ENCODE measurements around the gene PLEK.
"Not testable (repeated sequence)": the region's sequence is repeated elsewhere in the genome, so short reads cannot be mapped to it uniquely, and the experiment has no call there.

Gene PLEK

GRCh38 chr2:68384485-68385107 lies 19.5 kb downstream of the PLEK start:
- DNase-seq (ENCODE audit: low read depth), result no peak

GRCh38 chr2:68385220-68385906 lies 20.3 kb downstream of the PLEK start:
- DNase-seq (ENCODE audit: low read depth), result no peak

GRCh38 chr2:68385907-68386287 lies 20.8 kb downstream of the PLEK start:
- DNase-seq (ENCODE audit: low read depth), result no peak

- no peak for DNase-seq (ENCODE audit: low read depth)
These were observed 21.3 kb downstream of the PLEK start for GRCh38 chr2:68386365-68386764.

- DNase-seq (ENCODE audit: low read depth), result no peak
These were observed 22.6 kb downstream of the PLEK start for GRCh38 chr2:68387408-68388350.

GRCh38 chr2:68388358-68388757 lies 23.3 kb downstream of the PLEK start:
- DNase-seq (ENCODE audit: low read depth), result no peak

GRCh38 chr2:68388772-68389171 lies 23.7 kb downstream of the PLEK start:
- no peak for DNase-seq (ENCODE audit: low read depth)

GRCh38 chr2:68390114-68390513 lies 25.0 kb downstream of the PLEK start:
- no peak for DNase-seq (ENCODE audit: low read depth)

GRCh38 chr2:68390586-68390985 lies 25.5 kb downstream of the PLEK start:
- no peak for DNase-seq (ENCODE audit: low read depth)

- no peak for DNase-seq (ENCODE audit: low read depth)
These were observed 26.0 kb downstream of the PLEK start for GRCh38 chr2:68391099-68391498.

GRCh38 chr2:68391869-68392268 lies 26.8 kb downstream of the PLEK start:
- DNase-seq (ENCODE audit: low read depth), result no peak

- no peak for DNase-seq (ENCODE audit: low read depth)
These were observed 31.0 kb downstream of the PLEK start for GRCh38 chr2:68396093-68396492.

GRCh38 chr2:68397704-68398263 lies 32.7 kb downstream of the PLEK start:
- DNase-seq (ENCODE audit: low read depth), result not testable (repeated sequence)

- no peak for DNase-seq (ENCODE audit: low read depth)
These were observed 38.1 kb downstream of the PLEK start for GRCh38 chr2:68403199-68403644.

- DNase-seq (ENCODE audit: low read depth), result no peak
These were observed 39.1 kb downstream of the PLEK start for GRCh38 chr2:68404164-68404563.

GRCh38 chr2:68404893-68405799 lies 40.1 kb downstream of the PLEK start:
- no peak for DNase-seq (ENCODE audit: low read depth)

- no peak for DNase-seq (ENCODE audit: low read depth)
These were observed 46.5 kb downstream of the PLEK start for GRCh38 chr2:68411397-68412126.

- no peak for DNase-seq (ENCODE audit: low read depth)
These were observed 47.2 kb downstream of the PLEK start for GRCh38 chr2:68412127-68412819.

GRCh38 chr2:68413466-68413865 lies 48.4 kb downstream of the PLEK start:
- DNase-seq (ENCODE audit: low read depth), result no peak

- no peak for DNase-seq (ENCODE audit: low read depth)
These were observed 49.4 kb downstream of the PLEK start for GRCh38 chr2:68414452-68414851.
